HepG2 (cell line): ENCODE data around the gene RIPOR1. TPM values are rescaled to one million over a fixed set of nuclear protein-coding genes. Genes with fewer than 3 reads are reported as not detected.

Experiments
- CAMTA2 ChIP-seq: sonication (generic); formaldehyde crosslinking; IDR thresholded peaks from 2 replicates; pipeline ENCODE4 v1.4.0; 2020; ENCODE audit warnings: mild to moderate bottlenecking, missing genetic modification reagents, borderline replicate concordance
- CREB1 ChIP-seq, 2 experiments: fragments of 450-650 bp in 1 of 2; IDR thresholded peaks; 2 replicates each; pipeline ENCODE4 v1.6.1; 2016 to 2017; ENCODE audit warnings: control low read depth in 1 of 2, mild to moderate bottlenecking in 1 of 2, missing compliant biosample characterization in 1 of 2, missing genetic modification characterization in 1 of 2
- DDIT3 ChIP-seq: sonication (generic); formaldehyde crosslinking; IDR thresholded peaks from 2 replicates; pipeline ENCODE4 v1.4.0; 2020; ENCODE audit warnings: mild to moderate bottlenecking, missing genetic modification reagents
- DPF2 ChIP-seq: sonication (generic); formaldehyde crosslinking; IDR thresholded peaks from 2 replicates; pipeline ENCODE4 v1.4.0; 2020; ENCODE audit warnings: mild to moderate bottlenecking, low read depth, missing genetic modification reagents, borderline replicate concordance
- DR1 ChIP-seq: sonication (generic); formaldehyde crosslinking; IDR thresholded peaks from 2 replicates; pipeline ENCODE4 v1.8.0; 2021; ENCODE audit warnings: mild to moderate bottlenecking, missing genetic modification reagents, inconsistent platforms
- ELK4 ChIP-seq: sonication (generic); formaldehyde crosslinking; IDR thresholded peaks from 2 replicates; pipeline ENCODE4 v1.9.0; 2021; ENCODE audit warnings: missing genetic modification reagents, borderline replicate concordance
- FOXK1 ChIP-seq: sonication (generic); formaldehyde crosslinking; IDR thresholded peaks from 2 replicates; pipeline ENCODE4 v1.4.0; 2020; ENCODE audit warnings: low read depth, missing genetic modification reagents, borderline replicate concordance
- FOXO1 ChIP-seq: sonication (generic); formaldehyde crosslinking; IDR thresholded peaks from 2 replicates; pipeline ENCODE4 v1.4.0; 2020; ENCODE audit warnings: missing genetic modification reagents
- GZF1 ChIP-seq: sonication (generic); formaldehyde crosslinking; IDR thresholded peaks from 2 replicates; pipeline ENCODE4 v1.5.1; 2020; ENCODE audit warnings: mild to moderate bottlenecking, missing genetic modification reagents
- HNF4A ChIP-seq: sonication (generic); formaldehyde crosslinking; IDR thresholded peaks from 2 replicates; pipeline ENCODE4 v1.4.0; 2020; ENCODE audit warnings: missing genetic modification reagents
- KLF6 ChIP-seq: IDR thresholded peaks from 2 replicates; pipeline ENCODE4 v1.8.0; 2016; ENCODE audit warnings: missing biosample characterization, missing genetic modification reagents
- REPIN1 ChIP-seq: sonication (generic); formaldehyde crosslinking; IDR thresholded peaks from 2 replicates; pipeline ENCODE4 v1.8.0; 2022; ENCODE audit warnings: missing genetic modification reagents, low read depth, mild to moderate bottlenecking, borderline replicate concordance
- SATB2 ChIP-seq: sonication (generic); formaldehyde crosslinking; IDR thresholded peaks from 2 replicates; pipeline ENCODE4 v1.5.0; 2020; ENCODE audit warnings: missing genetic modification reagents
- ZBTB39 ChIP-seq: sonication (generic); formaldehyde crosslinking; IDR thresholded peaks from 2 replicates; pipeline ENCODE4 v1.5.0; 2020; ENCODE audit warnings: missing genetic modification reagents
- ZFP91 ChIP-seq: sonication (generic); formaldehyde crosslinking; IDR thresholded peaks from 2 replicates; pipeline ENCODE4 v1.9.0; 2022; ENCODE audit warnings: missing genetic modification reagents, mild to moderate bottlenecking, borderline replicate concordance
- ZFX ChIP-seq: sonication (generic); formaldehyde crosslinking; IDR thresholded peaks from 2 replicates; pipeline ENCODE4 v1.4.0; 2020; ENCODE audit warnings: mild to moderate bottlenecking, low read depth, missing genetic modification reagents, moderate library complexity
- ZNF230 ChIP-seq: sonication (generic); formaldehyde crosslinking; IDR thresholded peaks from 2 replicates; pipeline ENCODE4 v1.4.0; 2020; ENCODE audit warnings: mild to moderate bottlenecking, missing genetic modification reagents
- ZNF251 ChIP-seq: sonication (generic); formaldehyde crosslinking; IDR thresholded peaks from 2 replicates; pipeline ENCODE4 v1.9.0; 2021; ENCODE audit warnings: mild to moderate bottlenecking, missing genetic modification reagents
- ZNF441 ChIP-seq: sonication (generic); formaldehyde crosslinking; IDR thresholded peaks from 2 replicates; pipeline ENCODE4 v1.7.0; 2021; ENCODE audit warnings: missing genetic modification reagents, borderline replicate concordance
- ZNF605 ChIP-seq: sonication (generic); formaldehyde crosslinking; IDR thresholded peaks from 2 replicates; pipeline ENCODE4 v1.8.0; 2022; ENCODE audit warnings: mild to moderate bottlenecking, missing genetic modification reagents
- ZNF781 ChIP-seq: sonication (generic); formaldehyde crosslinking; IDR thresholded peaks from 2 replicates; pipeline ENCODE4 v1.5.1; 2020; ENCODE audit warnings: borderline replicate concordance, mild to moderate bottlenecking, missing genetic modification reagents; ENCODE audit errors: not compliant biosample characterization
- ZNF782 ChIP-seq: sonication (generic); formaldehyde crosslinking; IDR thresholded peaks from 2 replicates; pipeline ENCODE4 v1.4.0; 2020; ENCODE audit warnings: missing genetic modification reagents, mild to moderate bottlenecking, borderline replicate concordance
- ZSCAN22 ChIP-seq: sonication (generic); formaldehyde crosslinking; IDR thresholded peaks from 2 replicates; pipeline ENCODE4 v1.4.0; 2020; ENCODE audit warnings: mild to moderate bottlenecking, missing genetic modification reagents
- polyA plus RNA-seq, 8 experiments: library from polyadenylated mRNA; depleted of rRNA in 3 of 8; stranded (reverse) in 7 of 8; unstranded in 1 of 8; fragments of >200 nt; fragmentation: Illumina TruSeq in 4 of 8; extraction: Trizol in 4 of 8; gene quantifications; 2 replicates each; pipeline versions ENCODE4 v1.2.1 to v1.2.3, GENCODE V29; 2011 to 2016; ENCODE audit warnings: low read depth in 4 of 8, missing spikeins in 1 of 8, mixed read lengths in 1 of 8; ENCODE audit not compliant: insufficient read depth in 1 of 8
- total RNA-seq, 5 experiments: library from RNA; depleted of rRNA; stranded (reverse); fragments of >200 nt; fragmentation: Illumina TruSeq; extraction: Trizol; gene quantifications; 2 replicates each; pipeline ENCODE4 v1.2.3, GENCODE V29; 2016; ENCODE audit warnings: low read depth in 1 of 5
- TF ChIP-seq, protein P1 (sequence below): sonication (generic); formaldehyde crosslinking; IDR thresholded peaks from 2 replicates; pipeline ENCODE4 v1.8.1; 2023; ENCODE audit warnings: mild to moderate bottlenecking, missing genetic modification reagents

Gene RIPOR1
- total and polyA plus RNA-seq, 2 of the 13 experiments (the other 11 are each of a cell fraction or from before 2014, with no cell fraction given): 4.6 to 8.1 TPM

- no peak for TF ChIP-seq ELK4 (CRISPR knock-in tag)
- no peak for TF ChIP-seq SATB2
- no peak for TF ChIP-seq FOXK1 (CRISPR knock-in tag)
- peak; percentile 42; the same call in 1 of the 2 replicates for TF ChIP-seq ZFX (CRISPR knock-in tag)
- TF ChIP-seq, protein P1, sequence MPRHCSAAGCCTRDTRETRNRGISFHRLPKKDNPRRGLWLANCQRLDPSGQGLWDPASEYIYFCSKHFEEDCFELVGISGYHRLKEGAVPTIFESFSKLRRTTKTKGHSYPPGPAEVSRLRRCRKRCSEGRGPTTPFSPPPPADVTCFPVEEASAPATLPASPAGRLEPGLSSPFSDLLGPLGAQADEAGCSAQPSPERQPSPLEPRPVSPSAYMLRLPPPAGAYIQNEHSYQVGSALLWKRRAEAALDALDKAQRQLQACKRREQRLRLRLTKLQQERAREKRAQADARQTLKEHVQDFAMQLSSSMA (CRISPR knock-in tag): no peak
- TF ChIP-seq HNF4A (CRISPR knock-in tag): no peak
- peak; percentile 38 for TF ChIP-seq ZNF781
- no peak for TF ChIP-seq REPIN1 (CRISPR knock-in tag)
- TF ChIP-seq ZNF441 (CRISPR knock-in tag): no peak
- TF ChIP-seq ZNF782: no peak
- no peak for TF ChIP-seq DPF2 (CRISPR knock-in tag)
- TF ChIP-seq ZSCAN22 (CRISPR knock-in tag): no peak
- TF ChIP-seq DDIT3 (CRISPR knock-in tag): no peak
- TF ChIP-seq GZF1 (CRISPR knock-in tag): no peak
- 0 out of 2 replicates have a peak, but pooled peaks have one; percentile 51 for TF ChIP-seq KLF6 (CRISPR knock-in tag)
- no peak for TF ChIP-seq CAMTA2 (CRISPR knock-in tag)
- no peak; the same call in 1 of the 2 replicates for TF ChIP-seq ZFP91 (CRISPR knock-in tag)
- TF ChIP-seq ZNF251 (CRISPR knock-in tag): no peak
- no peak for TF ChIP-seq ZNF230
- no peak for TF ChIP-seq ZBTB39 (CRISPR knock-in tag)
- no peak for TF ChIP-seq FOXO1 (CRISPR knock-in tag)
- peak; percentile 48; the same call in 1 of the 2 replicates for TF ChIP-seq ZNF605 (CRISPR knock-in tag)
- no peak for TF ChIP-seq DR1 (CRISPR knock-in tag)
- no peak for TF ChIP-seq CREB1 (IDR thresholded peaks at IDR 0.05)
- no peak for TF ChIP-seq CREB1 (CRISPR knock-in tag; IDR thresholded peaks at IDR 0.05)
These were observed 18.3 kb downstream of the RIPOR1 start (continued) for GRCh38 chr16:67546761-67547422.
